Ovary (tissue), 3 donors: Measurements from ENCODE around the gene IFT88.

Source experiments
- POLR2A ChIP-seq: fragments of 450-650 bp; IDR thresholded peaks from one replicate; pipeline ENCODE4 v1.6.1; 2017; ENCODE audit warnings: antibody characterized with exemption, mild to moderate bottlenecking, moderate library complexity
- TF ChIP-seq, protein P1 (sequence below), 3 donors: fragments of 450-650 bp in 2 of 3; fragments of 200-600 bp in 1 of 3; IDR thresholded peaks; one replicate each; pipeline versions ENCODE4 v1.5.1 to v1.8.0; 2016 to 2022; ENCODE audit warnings: antibody characterized with exemption in 3 of 3, mild to moderate bottlenecking in 1 of 3
- donor health status: DM: no; HTN: no; CAD: no.

DNA sequence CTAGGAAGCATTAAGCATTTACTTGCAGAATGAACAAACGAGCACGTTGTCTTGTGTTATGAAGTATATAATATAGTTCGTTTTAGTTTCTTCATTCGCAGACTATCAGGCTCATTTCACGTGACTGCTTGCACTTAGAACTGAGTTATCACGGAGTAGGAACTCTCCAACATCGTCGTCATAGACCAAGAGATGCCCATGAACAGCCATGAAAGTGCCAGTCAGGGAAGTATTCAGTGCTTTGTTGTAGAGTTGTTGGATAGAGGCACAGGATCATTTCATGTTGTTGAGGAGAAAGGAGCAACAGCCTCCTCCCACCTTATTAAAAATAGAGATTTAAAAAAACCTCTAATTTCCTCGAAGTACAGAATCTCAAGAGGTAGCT lies 135.6 kb downstream of the IFT88 start:
- TF ChIP-seq POLR2A = no peak
- TF ChIP-seq, protein P1, sequence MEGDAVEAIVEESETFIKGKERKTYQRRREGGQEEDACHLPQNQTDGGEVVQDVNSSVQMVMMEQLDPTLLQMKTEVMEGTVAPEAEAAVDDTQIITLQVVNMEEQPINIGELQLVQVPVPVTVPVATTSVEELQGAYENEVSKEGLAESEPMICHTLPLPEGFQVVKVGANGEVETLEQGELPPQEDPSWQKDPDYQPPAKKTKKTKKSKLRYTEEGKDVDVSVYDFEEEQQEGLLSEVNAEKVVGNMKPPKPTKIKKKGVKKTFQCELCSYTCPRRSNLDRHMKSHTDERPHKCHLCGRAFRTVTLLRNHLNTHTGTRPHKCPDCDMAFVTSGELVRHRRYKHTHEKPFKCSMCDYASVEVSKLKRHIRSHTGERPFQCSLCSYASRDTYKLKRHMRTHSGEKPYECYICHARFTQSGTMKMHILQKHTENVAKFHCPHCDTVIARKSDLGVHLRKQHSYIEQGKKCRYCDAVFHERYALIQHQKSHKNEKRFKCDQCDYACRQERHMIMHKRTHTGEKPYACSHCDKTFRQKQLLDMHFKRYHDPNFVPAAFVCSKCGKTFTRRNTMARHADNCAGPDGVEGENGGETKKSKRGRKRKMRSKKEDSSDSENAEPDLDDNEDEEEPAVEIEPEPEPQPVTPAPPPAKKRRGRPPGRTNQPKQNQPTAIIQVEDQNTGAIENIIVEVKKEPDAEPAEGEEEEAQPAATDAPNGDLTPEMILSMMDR (IDR thresholded peaks at IDR 0.05) = no peak
